Skin of body (tissue), 2 donors: Measurements from ENCODE around the gene LIN9. TPM values are rescaled to one million over a fixed set of nuclear protein-coding genes. Genes with fewer than 3 reads are reported as not detected.

Source experiments
- DNase-seq: peaks from one replicate; lab custom pipeline; 2025; lab: John Stamatoyannopoulos, UW
- total RNA-seq: library from RNA; depleted of rRNA; stranded (reverse); fragments of >200 nt; gene quantifications from one replicate; pipeline ENCODE4 v1.2.3, GENCODE V29; 2014

LIN9 gene
- total RNA-seq, 1 donor from 2014 or later: 8.8 TPM

GRCh38 chr1:226320930-226321329 is 12.0 kb upstream of the LIN9 start:
- no peak for DNase-seq

- no peak for DNase-seq
These were observed 9.5 kb upstream of the LIN9 start for GRCh38 chr1:226318471-226318870.

- no peak for DNase-seq
These were observed 5.1 kb upstream of the LIN9 start for GRCh38 chr1:226314055-226314454.

- DNase-seq: no peak
These were observed 3.1 kb upstream of the LIN9 start for GRCh38 chr1:226312065-226312464.

GRCh38 chr1:226311376-226311775 is 2.4 kb upstream of the LIN9 start:
- no peak for DNase-seq

- DNase-seq: no peak
These were observed 1.8 kb upstream of the LIN9 start for GRCh38 chr1:226310637-226311195.

- DNase-seq: no peak
These were observed 1.2 kb upstream of the LIN9 start for GRCh38 chr1:226310245-226310540.

- DNase-seq: no peak
These were observed 657 bp upstream of the LIN9 start for GRCh38 chr1:226309398-226310244.

GRCh38 chr1:226308166-226308722 is 720 bp downstream of the LIN9 start:
- no peak for DNase-seq

- no peak for DNase-seq
These were observed 2.5 kb downstream of the LIN9 start for GRCh38 chr1:226306425-226306824.

- DNase-seq: no peak
These were observed 3.8 kb downstream of the LIN9 start for GRCh38 chr1:226305184-226305583.

GRCh38 chr1:226304291-226304955 is 4.5 kb downstream of the LIN9 start:
- no peak for DNase-seq

- no peak for DNase-seq
These were observed 6.2 kb downstream of the LIN9 start for GRCh38 chr1:226302731-226303130.

- no peak for DNase-seq
These were observed 12.1 kb downstream of the LIN9 start for GRCh38 chr1:226296911-226297310.

- no peak for DNase-seq
These were observed 15.4 kb downstream of the LIN9 start for GRCh38 chr1:226293553-226293920.

- no peak for DNase-seq
These were observed 16.0 kb downstream of the LIN9 start for GRCh38 chr1:226292874-226293552.

GRCh38 chr1:226287587-226287986 is 21.4 kb downstream of the LIN9 start:
- DNase-seq: no peak

GRCh38 chr1:226281058-226281457 is 27.9 kb downstream of the LIN9 start:
- no peak for DNase-seq

- no peak for DNase-seq
These were observed 29.5 kb downstream of the LIN9 start for GRCh38 chr1:226279498-226279897.

GRCh38 chr1:226277897-226278296 is 31.1 kb downstream of the LIN9 start:
- DNase-seq: no peak

GRCh38 chr1:226276987-226277386 is 32.0 kb downstream of the LIN9 start:
- no peak for DNase-seq

- DNase-seq: no peak
These were observed 32.8 kb downstream of the LIN9 start for GRCh38 chr1:226276077-226276682.
